Trophoblast cell (in vitro differentiated cells and primary cell): ENCODE data around the gene ZNF701.
"Not testable (repeated sequence)": the region's sequence is repeated elsewhere in the genome, so short reads cannot be mapped to it uniquely, and the experiment has no call there.

ENCODE experiments used
- DNase-seq, 2 donors: peaks; one replicate each; pipeline ENCODE4 v3.0.0-alpha.2; 2016
- H2AFZ ChIP-seq: 2 replicates; pipeline ENCODE4 v1.6.1; 2013; ENCODE audit warnings: low read length, moderate library complexity, mild to moderate bottlenecking; ENCODE audit not compliant: insufficient read depth, poor library complexity
- H2AK5ac ChIP-seq: 2 replicates; pipeline ENCODE4 v1.6.1; 2013; ENCODE audit warnings: mild to moderate bottlenecking, low read length
- H2BK120ac ChIP-seq: 2 replicates; pipeline ENCODE4 v1.6.1; 2013; ENCODE audit warnings: low read length, mild to moderate bottlenecking, moderate library complexity; ENCODE audit not compliant: insufficient read depth, poor library complexity
- H2BK12ac ChIP-seq: 2 replicates; pipeline ENCODE4 v1.6.1; 2013; ENCODE audit warnings: mild to moderate bottlenecking, low read length, moderate library complexity
- H2BK5ac ChIP-seq: 2 replicates; pipeline ENCODE4 v1.6.1; 2013; ENCODE audit warnings: low read length, low read depth, moderate library complexity, mild to moderate bottlenecking; ENCODE audit not compliant: poor library complexity
- H3K14ac ChIP-seq: 2 replicates; pipeline ENCODE4 v1.6.1; 2013; ENCODE audit warnings: mild to moderate bottlenecking, low read length
- H3K18ac ChIP-seq: 2 replicates; pipeline ENCODE4 v1.6.1; 2013; ENCODE audit warnings: mild to moderate bottlenecking, low read length
- H3K23ac ChIP-seq: 2 replicates; pipeline ENCODE4 v1.6.1; 2013; ENCODE audit warnings: low read length
- H3K27ac ChIP-seq: 2 replicates; pipeline ENCODE4 v1.5.1; 2013; ENCODE audit warnings: low read depth, mild to moderate bottlenecking, inconsistent platforms, low read length, moderate library complexity
- H3K27me3 ChIP-seq: 2 replicates; pipeline ENCODE4 v1.6.1; 2013; ENCODE audit warnings: inconsistent platforms, mild to moderate bottlenecking, low read length, moderate library complexity; ENCODE audit not compliant: insufficient read depth
- H3K36me3 ChIP-seq, 2 experiments: 1 replicate in 1 of 2; 2 replicates in 1 of 2; pipeline ENCODE4 v1.6.1; 2013; ENCODE audit warnings: low read length in 2 of 2, mild to moderate bottlenecking in 2 of 2, moderate library complexity in 1 of 2; ENCODE audit not compliant: insufficient read depth in 2 of 2, control insufficient read depth in 1 of 2
- H3K4ac ChIP-seq: 2 replicates; pipeline ENCODE4 v1.6.1; 2013; ENCODE audit warnings: low read depth, mild to moderate bottlenecking, low read length, moderate library complexity
- H3K4me1 ChIP-seq, 2 experiments: 1 replicate in 1 of 2; 2 replicates in 1 of 2; pipeline ENCODE4 v1.6.1; 2013; ENCODE audit warnings: low read length in 2 of 2, mild to moderate bottlenecking in 2 of 2, moderate library complexity in 1 of 2; ENCODE audit not compliant: insufficient read depth in 2 of 2, control insufficient read depth in 1 of 2
- H3K4me2 ChIP-seq: 2 replicates; pipeline ENCODE4 v1.6.1; 2013; ENCODE audit warnings: inconsistent platforms, mild to moderate bottlenecking, low read length, moderate library complexity
- H3K4me3 ChIP-seq: 2 replicates; pipeline ENCODE4 v1.5.1; 2013; ENCODE audit warnings: mild to moderate bottlenecking, low read depth, low read length, inconsistent platforms
- H3K79me1 ChIP-seq: one replicate; pipeline ENCODE4 v1.6.1; 2013; ENCODE audit warnings: low read length
- H3K79me2 ChIP-seq: 2 replicates; pipeline ENCODE4 v1.6.1; 2013; ENCODE audit warnings: low read length, mild to moderate bottlenecking; ENCODE audit not compliant: control insufficient read depth, insufficient read depth, poor library complexity
- H3K9ac ChIP-seq: 2 replicates; pipeline ENCODE4 v1.6.1; 2013; ENCODE audit warnings: mild to moderate bottlenecking, low read length
- H3K9me3 ChIP-seq: 2 replicates; pipeline ENCODE4 v1.6.1; 2013; ENCODE audit warnings: low read depth, mild to moderate bottlenecking, control low read depth, inconsistent platforms, low read length; ENCODE audit not compliant: insufficient read depth
- H4K12ac ChIP-seq: 2 replicates; pipeline ENCODE4 v1.6.1; 2013; ENCODE audit warnings: low read depth, mild to moderate bottlenecking, low read length, moderate library complexity
- H4K8ac ChIP-seq: 2 replicates; pipeline ENCODE4 v1.6.1; 2013; ENCODE audit warnings: low read depth, mild to moderate bottlenecking, low read length, moderate library complexity
- H4K91ac ChIP-seq: one replicate; pipeline ENCODE4 v1.6.1; 2013; ENCODE audit warnings: low read depth, mild to moderate bottlenecking, low read length, moderate library complexity
- WGBS: extraction: QIAGEN DNeasy Blood & Tissue Kit; methylation state at CpG from one replicate; pipeline ENCODE4 v1.1.7; 2013; ENCODE audit warnings: missing lambda C conversion rate; ENCODE audit not compliant: insufficient read length, insufficient coverage; ENCODE audit errors: extremely low coverage; 5-methylcytosine and 5-hydroxymethylcytosine counted together

Gene ZNF701

GRCh38 chr19:52527956-52528351 is 42.1 kb upstream of the ZNF701 start:
- H3K14ac ChIP-seq: peak overlapping the region; percentile 85
- peak overlapping the region; percentile 81 for H3K9ac ChIP-seq
- H4K8ac ChIP-seq: peak overlapping the region; percentile 75
- H4K91ac ChIP-seq: peak overlapping the region; percentile 89
- H3K4ac ChIP-seq: peak overlapping the region; percentile 59
- H3K79me2 ChIP-seq: peaks cover 5% of the 10 kb centered on the region
- no CpG with 5 or more reads among the region's 25 CpGs for WGBS
- H3K27ac ChIP-seq: no peak overlapping the region
- H3K4me1 ChIP-seq: peaks cover 2 to 9% of the 10 kb centered on the region in 2 experiments
- H3K79me1 ChIP-seq: peaks cover 11% of the 10 kb centered on the region
- H3K27me3 ChIP-seq: no peaks in the 10 kb centered on the region
- H2BK5ac ChIP-seq: peak overlapping the region; percentile 55
- H2AK5ac ChIP-seq: peak overlapping the region; percentile 24
- H3K9me3 ChIP-seq: no peaks in the 10 kb centered on the region
- no peak overlapping the region for H3K23ac ChIP-seq
- no peak for DNase-seq
- peak overlapping the region; percentile 82 for H2AFZ ChIP-seq
- peak overlapping the region; percentile 64 for H3K18ac ChIP-seq
- H3K4me3 ChIP-seq: peak overlapping the region; percentile 77
- H3K4me2 ChIP-seq: peak overlapping the region; percentile 78
- no peaks in the 10 kb centered on the region for H3K36me3 ChIP-seq
- peak overlapping the region; percentile 49 for H4K12ac ChIP-seq
- H2BK12ac ChIP-seq: no peak overlapping the region
- peak overlapping the region; percentile 59 for H2BK120ac ChIP-seq

DNA sequence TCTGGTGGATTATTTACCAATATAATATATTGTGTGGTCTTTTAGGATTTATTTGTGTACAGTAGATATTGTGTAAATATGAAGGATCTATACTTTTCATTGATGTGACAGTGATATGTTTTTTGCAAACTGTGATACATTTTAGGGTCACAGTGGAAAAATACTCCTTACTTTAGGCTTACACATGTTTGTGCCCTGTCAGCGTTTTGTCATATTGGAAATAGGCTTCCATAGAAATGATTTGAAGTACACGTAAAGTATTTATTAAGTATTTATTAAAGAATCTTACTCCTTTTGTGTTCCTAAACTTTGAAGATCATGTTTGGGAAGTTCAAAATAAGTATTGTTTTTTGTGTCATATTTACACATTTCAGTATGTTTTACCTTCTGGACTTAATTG is 37.6 kb upstream of the ZNF701 start:
- Histone ChIP-seq H3K9me3 (no peaks in the 10 kb centered on the region), H3K27ac (no peak overlapping the region), H3K36me3 (peaks cover 2% of the 10 kb centered on the region in 2 experiments), H3K4me1 (peaks cover 7 to 12% of the 10 kb centered on the region in 2 experiments), H3K4me3 (no peak overlapping the region), H2AK5ac (no peak overlapping the region), H4K12ac (no peak overlapping the region), H4K91ac (no peak overlapping the region), H4K8ac (no peak overlapping the region), H3K4ac (no peak overlapping the region), H2AFZ (no peak overlapping the region), H3K18ac (no peak overlapping the region), H3K79me1 (peaks cover 10% of the 10 kb centered on the region), H3K14ac (no peak overlapping the region), H2BK120ac (no peak overlapping the region), H3K27me3 (no peaks in the 10 kb centered on the region), H3K23ac (no peak overlapping the region), H2BK5ac (no peak overlapping the region), H3K4me2 (no peak overlapping the region), H2BK12ac (no peak overlapping the region), H3K9ac (no peak overlapping the region), H3K79me2 (peaks cover 7% of the 10 kb centered on the region)
- no CpG with 5 or more reads among the region's 2 CpGs for WGBS
- no peak for DNase-seq

GRCh38 chr19:52533901-52534300 is 36.2 kb upstream of the ZNF701 start:
- Histone ChIP-seq H2AFZ (no peak overlapping the region), H3K14ac (no peak overlapping the region), H3K79me1 (peaks cover 4% of the 10 kb centered on the region), H3K36me3 (peaks cover 2% of the 10 kb centered on the region in 2 experiments), H3K9me3 (no peaks in the 10 kb centered on the region), H3K18ac (no peak overlapping the region), H3K79me2 (peaks cover 2% of the 10 kb centered on the region), H3K4me3 (no peak overlapping the region), H2BK120ac (no peak overlapping the region), H3K4ac (no peak overlapping the region), H4K8ac (no peak overlapping the region), H4K91ac (no peak overlapping the region), H3K4me2 (no peak overlapping the region), H3K4me1 (peaks cover 7 to 10% of the 10 kb centered on the region in 2 experiments), H2BK5ac (no peak overlapping the region), H2BK12ac (no peak overlapping the region), H3K9ac (no peak overlapping the region), H3K23ac (no peak overlapping the region), H3K27ac (peak overlapping the region; percentile 41), H3K27me3 (no peaks in the 10 kb centered on the region), H4K12ac (no peak overlapping the region), H2AK5ac (no peak overlapping the region)
- no CpG with 5 or more reads among the region's 5 CpGs for WGBS
- peak; percentile 96 to 98 for DNase-seq

DNA sequence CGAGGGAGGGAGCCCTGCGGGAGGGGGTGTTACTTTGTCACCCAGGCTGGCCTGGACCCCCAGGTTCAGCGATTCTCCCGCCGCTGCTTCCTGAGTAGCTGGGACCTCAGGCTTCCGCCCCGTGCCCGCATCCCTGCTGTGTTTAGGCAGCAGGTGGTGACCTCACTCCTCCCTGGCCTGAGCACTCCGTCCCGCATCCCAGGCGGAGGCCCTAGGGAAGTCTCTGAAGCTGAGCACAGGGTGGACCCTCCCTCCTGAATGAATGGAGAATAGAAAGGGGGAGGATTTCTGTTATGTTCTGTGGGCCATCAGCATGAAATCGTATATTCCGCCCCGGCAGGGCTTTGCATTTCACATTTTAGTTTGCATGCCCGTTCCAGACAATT is 34.7 kb upstream of the ZNF701 start:
- not testable (repeated sequence) for H3K4me1 ChIP-seq, H2BK12ac ChIP-seq, H2AFZ ChIP-seq, H2BK5ac ChIP-seq, H3K4ac ChIP-seq, H3K4me3 ChIP-seq, H3K27me3 ChIP-seq, H3K18ac ChIP-seq, H3K79me1 ChIP-seq, H3K27ac ChIP-seq, H4K91ac ChIP-seq, H3K14ac ChIP-seq, H3K23ac ChIP-seq, H4K8ac ChIP-seq, H3K9ac ChIP-seq, H3K9me3 ChIP-seq, H3K79me2 ChIP-seq, H2AK5ac ChIP-seq, H3K36me3 ChIP-seq, H4K12ac ChIP-seq, H2BK120ac ChIP-seq
- no CpG with 5 or more reads among the region's 15 CpGs for WGBS
- peak overlapping the region; percentile 97 for H3K4me2 ChIP-seq
- peak; percentile 84 to 86 for DNase-seq
